GM18502 (cell line): Measurements from ENCODE around the gene WDPCP.

Experiments used
- ATAC-seq: cut with Tn5 transposase; IDR thresholded peaks from one replicate; pipeline ENCODE4 v1.9.1; 2021; ENCODE audit warnings: mild to moderate bottlenecking; ENCODE audit not compliant: unreplicated experiment, poor library complexity

WDPCP gene

GRCh38 chr2:63545023-63545422 lies 43.3 kb downstream of the WDPCP start:
- ATAC-seq: no peak

GRCh38 chr2:63544017-63544627 lies 44.2 kb downstream of the WDPCP start:
- ATAC-seq: no peak

- no peak for ATAC-seq
Observed at GRCh38 chr2:63539416-63540162, 48.7 kb downstream of the WDPCP start.

GRCh38 chr2:63538390-63538789 lies 49.9 kb downstream of the WDPCP start:
- no peak for ATAC-seq

GRCh38 chr2:63537306-63537705 lies 51.0 kb downstream of the WDPCP start:
- ATAC-seq: no peak

GRCh38 chr2:63530704-63531279 lies 57.5 kb downstream of the WDPCP start:
- ATAC-seq: no peak

GRCh38 chr2:63525905-63526304 lies 62.4 kb downstream of the WDPCP start:
- no peak for ATAC-seq

- no peak for ATAC-seq
Observed at GRCh38 chr2:63522950-63523349, 65.3 kb downstream of the WDPCP start.

GRCh38 chr2:63520793-63521192 lies 67.5 kb downstream of the WDPCP start:
- ATAC-seq: no peak

GRCh38 chr2:63514781-63515180 lies 73.5 kb downstream of the WDPCP start:
- no peak for ATAC-seq

- ATAC-seq: no peak
Observed at GRCh38 chr2:63514237-63514716, 74.0 kb downstream of the WDPCP start.

- ATAC-seq: no peak
Observed at GRCh38 chr2:63506320-63506719, 82.0 kb downstream of the WDPCP start.

- ATAC-seq: no peak
Observed at GRCh38 chr2:63503818-63504217, 84.5 kb downstream of the WDPCP start.

- ATAC-seq: no peak
Observed at GRCh38 chr2:63500398-63500797, 87.9 kb downstream of the WDPCP start.

GRCh38 chr2:63497576-63497975 lies 90.7 kb downstream of the WDPCP start:
- ATAC-seq: no peak

- no peak for ATAC-seq
Observed at GRCh38 chr2:63494968-63495367, 93.3 kb downstream of the WDPCP start.

GRCh38 chr2:63494100-63494499 lies 94.2 kb downstream of the WDPCP start:
- no peak for ATAC-seq

- no peak for ATAC-seq
Observed at GRCh38 chr2:63488118-63488713, 100.1 kb downstream of the WDPCP start.

GRCh38 chr2:63486861-63487290 lies 101.4 kb downstream of the WDPCP start:
- ATAC-seq: no peak

GRCh38 chr2:63484901-63485300 lies 103.4 kb downstream of the WDPCP start:
- no peak for ATAC-seq

- ATAC-seq: no peak
Observed at GRCh38 chr2:63484481-63484880, 103.8 kb downstream of the WDPCP start.
